K562 (cell line): ENCODE data around the gene POFUT2. TPM values are rescaled to one million over a fixed set of nuclear protein-coding genes. Genes with fewer than 3 reads are reported as not detected.

Experiments used
- ATAC-seq: fragments of 200-7000 bp; cut with Tn5 transposase; 3 replicates; pipeline ENCODE4 v1.9.1; 2020; ENCODE audit warnings: moderate library complexity
- BruUV-seq: library from RNA; stranded (reverse); fragments of 400-500 nt; replicated peaks from 2 replicates; lab custom pipeline; 2021; lab: Mats Ljungman, UMichigan
- CTCF ChIA-PET: fragments of 300-600 bp; formaldehyde crosslinking; extraction: SDS; loops from one replicate; lab custom pipeline; 2021; ENCODE audit warnings: low intra/inter-chr PET ratio; lab: Yijun Ruan, JAX
- POLR2A ChIA-PET: fragments of 300-600, 350-650 bp; sonication (Branson Sonifier 250); formaldehyde crosslinking; extraction: SDS; loops from one replicate; lab custom pipeline; 2021; ENCODE audit warnings: antibody characterized with exemption, inconsistent platforms; lab: Yijun Ruan, JAX
- DNase-seq, 4 experiments: peaks; one replicate each; pipeline versions ENCODE4 v3.0.0 to v3.0.0-alpha.2; 2011 to 2018; ENCODE audit warnings: low spot score in 3 of 4, mixed read lengths in 3 of 4; ENCODE audit errors: extremely low read depth in 1 of 4
- FAIRE-seq: peaks from 2 replicates; lab custom pipeline; 2011; peaks lifted over from hg19 to GRCh38; lab: Jason Lieb, UNC
- H2AFZ ChIP-seq: 2 replicates; pipeline ENCODE4 v1.6.0; 2011; ENCODE audit warnings: low read depth, low read length, control low read depth, inconsistent platforms
- H3K27ac ChIP-seq: fragments of 200-600 bp; 3 replicates; pipeline ENCODE4 v1.8.0; 2011; ENCODE audit warnings: low read depth, mild to moderate bottlenecking, control low read depth, inconsistent platforms, low read length, moderate library complexity, mixed read lengths; ENCODE audit errors: extremely low read depth
- H3K27me3 ChIP-seq, 2 experiments: fragments of 300-600 bp in 1 of 2; 2 replicates in 1 of 2; 3 replicates in 1 of 2; pipeline versions ENCODE4 v1.6.0 to v1.8.0; 2011; ENCODE audit warnings: inconsistent platforms in 2 of 2, low read length in 2 of 2, mild to moderate bottlenecking in 1 of 2, mixed read lengths in 1 of 2, moderate library complexity in 1 of 2; ENCODE audit not compliant: control insufficient read depth in 2 of 2, insufficient read depth in 2 of 2
- H3K36me3 ChIP-seq: fragments of 300-600 bp; 3 replicates; pipeline ENCODE4 v1.8.0; 2011; ENCODE audit warnings: mild to moderate bottlenecking, low read length, inconsistent platforms; ENCODE audit not compliant: control insufficient read depth, insufficient read depth
- H3K4me1 ChIP-seq, 2 experiments: fragments of 200-600 bp in 1 of 2; replicated peaks in 1 of 2; 2 replicates in 1 of 2; 3 replicates in 1 of 2; pipeline versions ENCODE4 v1.5.1 to v1.8.0; 2011; ENCODE audit warnings: inconsistent platforms in 2 of 2, low read length in 2 of 2, mild to moderate bottlenecking in 1 of 2, mixed read lengths in 1 of 2, moderate library complexity in 1 of 2; ENCODE audit not compliant: control insufficient read depth in 2 of 2, insufficient read depth in 2 of 2
- H3K4me2 ChIP-seq: 2 replicates; pipeline ENCODE4 v1.6.1; 2011; ENCODE audit warnings: low read length, control low read depth, inconsistent platforms, mixed read lengths; ENCODE audit not compliant: insufficient read depth
- H3K4me3 ChIP-seq: fragments of 200-600 bp; sonication (generic), shearing (Covaris generic); 2 replicates; pipeline ENCODE4 v1.5.1; 2016; ENCODE audit warnings: control low read depth, inconsistent platforms
- H3K79me2 ChIP-seq: fragments of 200-600 bp; 3 replicates; pipeline ENCODE4 v1.8.0; 2011; ENCODE audit warnings: low read length, inconsistent platforms; ENCODE audit not compliant: control insufficient read depth, insufficient read depth
- H3K9ac ChIP-seq, 2 experiments: 2 replicates each; pipeline versions ENCODE4 v1.6.0 to v1.6.1; 2011; ENCODE audit warnings: low read depth in 2 of 2, low read length in 2 of 2, control low read depth in 1 of 2, inconsistent platforms in 1 of 2, mild to moderate bottlenecking in 1 of 2, mixed read lengths in 1 of 2; ENCODE audit not compliant: insufficient read depth in 1 of 2
- H3K9me1 ChIP-seq: one replicate; pipeline ENCODE4 v1.6.0; 2011; ENCODE audit warnings: inconsistent platforms, mild to moderate bottlenecking, low read length, moderate library complexity; ENCODE audit not compliant: control insufficient read depth, insufficient read depth
- H3K9me3 ChIP-seq: replicated peaks from 2 replicates; pipeline ENCODE4 v1.5.1; 2011; ENCODE audit warnings: low read depth, low read length, inconsistent platforms; ENCODE audit not compliant: control insufficient read depth, insufficient read depth
- H4K20me1 ChIP-seq: replicated peaks from 2 replicates; pipeline ENCODE4 v1.6.1; 2011; ENCODE audit warnings: low read length, inconsistent platforms, mixed read lengths; ENCODE audit not compliant: control insufficient read depth, insufficient read depth
- FIP1L1 ChIP-seq: fragments of 200-400 bp; formaldehyde crosslinking; IDR thresholded peaks from 2 replicates; pipeline ENCODE4 v1.6.1; 2018; ENCODE audit warnings: mild to moderate bottlenecking, low read depth, low read length; ENCODE audit not compliant: poor library complexity, severe bottlenecking
- HDAC3 ChIP-seq: fragments of 450-650 bp; IDR thresholded peaks from 2 replicates; pipeline ENCODE4 v1.6.1; 2018; ENCODE audit warnings: borderline replicate concordance, mild to moderate bottlenecking, moderate library complexity; ENCODE audit not compliant: partially characterized antibody
- SRSF1 ChIP-seq: fragments of 200-400 bp; formaldehyde crosslinking; IDR thresholded peaks from 2 replicates; pipeline ENCODE4 v1.6.1; 2017; ENCODE audit warnings: mild to moderate bottlenecking, low read depth, low read length, moderate library complexity
- TBP ChIP-seq: optimal IDR thresholded peaks from 2 replicates; pipeline ENCODE3; 2011; ENCODE audit warnings: low read depth, low read length, improper control_type of control experiment
- ZNF263 ChIP-seq: sonication (generic); formaldehyde crosslinking; IDR thresholded peaks from 2 replicates; pipeline ENCODE4 v1.8.0; 2022; ENCODE audit warnings: mild to moderate bottlenecking, missing genetic modification reagents, borderline replicate concordance
- WGBS: fragments of 100-300 bp; shearing (Covaris generic); methylation state at CpG from one replicate; pipeline ENCODE4 v1.1.6; 2016; ENCODE audit warnings: low coverage, mixed read lengths; ENCODE audit not compliant: insufficient coverage; ENCODE audit errors: missing lambda C conversion rate; 5-methylcytosine and 5-hydroxymethylcytosine counted together
- in situ Hi-C: fragments of 300-500 bp; cut with MboI; formaldehyde crosslinking; loops from 4 replicates; pipeline ENCODE4 v1.15.0; 2018; ENCODE audit warnings: inconsistent platforms, mixed read lengths
- intact Hi-C: fragments of 100-400 bp; cut with micrococcal nuclease; formaldehyde crosslinking; loops from 2 replicates; pipeline ENCODE4 v1.14.2; 2022
- polyA plus RNA-seq, 8 experiments: library from polyadenylated mRNA; depleted of rRNA in 4 of 8; stranded (reverse) in 5 of 8; unstranded in 3 of 8; fragments of >200 nt; fragmentation: Nextera tagmentation in 2 of 8; fragmentation: Illumina TruSeq in 1 of 8; extraction: Ambion mirVana in 2 of 8; extraction: Trizol in 1 of 8; gene quantifications; 2 replicates each; pipeline versions ENCODE4 v1.2.1 to v1.2.3, GENCODE V29; 2011 to 2014; ENCODE audit warnings: inconsistent platforms in 1 of 8, missing spikeins in 1 of 8
- total RNA-seq, 7 experiments: library from RNA; depleted of rRNA in 6 of 7; stranded (reverse); fragments of >200 nt in 6 of 7; fragmentation: Illumina TruSeq in 2 of 7; extraction: Trizol in 2 of 7; gene quantifications; 2 replicates each; pipeline versions ENCODE4 v1.2.1 to v1.2.3, GENCODE V29; 2011 to 2021; ENCODE audit warnings: low replicate concordance in 1 of 7
- TF ChIP-seq, protein P1 (sequence below): sonication (generic); formaldehyde crosslinking; IDR thresholded peaks from 2 replicates; pipeline ENCODE4 v1.8.0; 2022; ENCODE audit warnings: mild to moderate bottlenecking, missing genetic modification reagents
- TF ChIP-seq, protein P2 (sequence below): fragments of 250-450 bp; sonication (Bioruptor Pico); IDR thresholded peaks from 2 replicates; pipeline ENCODE4 v1.4.0; 2020; ENCODE audit warnings: mild to moderate bottlenecking, moderate library complexity

The POFUT2 gene
- total and polyA plus RNA-seq, 9 of the 15 experiments (the other 6 are each of a cell fraction or from before 2014, with no cell fraction given), result 1.1 to 24.2 (median 11.0) TPM

DNA sequence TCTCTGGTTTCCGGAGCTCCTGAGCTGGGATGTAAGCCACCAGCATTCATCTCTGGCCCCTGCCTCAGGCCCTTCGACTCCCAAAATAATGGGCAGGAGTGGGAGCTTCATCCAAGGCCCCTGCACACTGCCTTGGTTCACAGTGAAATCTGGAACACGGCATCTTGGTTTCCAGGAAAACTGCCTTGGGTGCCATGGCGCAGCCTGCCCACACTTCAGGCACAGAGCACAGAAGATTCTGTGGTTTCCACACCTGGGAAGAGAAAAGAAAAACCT, 48.8 kb upstream of the POFUT2 start:
- H3K36me3 ChIP-seq, result no peaks in the 10 kb centered on the region
- CTCF ChIA-PET, result no interaction called here
- peaks cover 44 to 72% of the 10 kb centered on the region in 2 experiments for H3K27me3 ChIP-seq
- POLR2A ChIA-PET, result interaction anchor here (0.6 to 1.1 kb wide), 2 partner anchors 10 to 405 kb away, joined by 3 to 4 read pairs; no protein-coding TSS in a partner anchor
- no peaks in the 10 kb centered on the region for H3K9me1 ChIP-seq
- no peak overlapping the region for H3K27ac ChIP-seq
- no peak for DNase-seq
- in situ Hi-C loops (no loop called here), intact Hi-C loops (no loop called here)
- 0 out of 2 replicates have a peak, but pooled peaks cover 2% of the 10 kb centered on the region for H3K9me3 ChIP-seq
- H3K79me2 ChIP-seq, result no peaks in the 10 kb centered on the region
- H3K9ac ChIP-seq, result no peak overlapping the region
- H3K4me2 ChIP-seq, result no peak overlapping the region
- no peak overlapping the region for H3K4me3 ChIP-seq
- peaks cover 0 to 10% of the 10 kb centered on the region in 2 experiments; a peak in 1 of 5 replicates for H3K4me1 ChIP-seq
- peaks cover 21% of the 10 kb centered on the region for H4K20me1 ChIP-seq
- TF ChIP-seq TBP, result no peak
- TF ChIP-seq ZNF263, result 0 out of 2 replicates have a peak, but pooled peaks have one; percentile 5
- TF ChIP-seq FIP1L1, result no peak
- TF ChIP-seq SRSF1, result no peak
- TF ChIP-seq, protein P1, sequence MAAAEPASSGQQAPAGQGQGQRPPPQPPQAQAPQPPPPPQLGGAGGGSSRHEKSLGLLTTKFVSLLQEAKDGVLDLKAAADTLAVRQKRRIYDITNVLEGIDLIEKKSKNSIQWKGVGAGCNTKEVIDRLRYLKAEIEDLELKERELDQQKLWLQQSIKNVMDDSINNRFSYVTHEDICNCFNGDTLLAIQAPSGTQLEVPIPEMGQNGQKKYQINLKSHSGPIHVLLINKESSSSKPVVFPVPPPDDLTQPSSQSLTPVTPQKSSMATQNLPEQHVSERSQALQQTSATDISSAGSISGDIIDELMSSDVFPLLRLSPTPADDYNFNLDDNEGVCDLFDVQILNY (CRISPR knock-in tag), result no peak
- TF ChIP-seq, protein P2, sequence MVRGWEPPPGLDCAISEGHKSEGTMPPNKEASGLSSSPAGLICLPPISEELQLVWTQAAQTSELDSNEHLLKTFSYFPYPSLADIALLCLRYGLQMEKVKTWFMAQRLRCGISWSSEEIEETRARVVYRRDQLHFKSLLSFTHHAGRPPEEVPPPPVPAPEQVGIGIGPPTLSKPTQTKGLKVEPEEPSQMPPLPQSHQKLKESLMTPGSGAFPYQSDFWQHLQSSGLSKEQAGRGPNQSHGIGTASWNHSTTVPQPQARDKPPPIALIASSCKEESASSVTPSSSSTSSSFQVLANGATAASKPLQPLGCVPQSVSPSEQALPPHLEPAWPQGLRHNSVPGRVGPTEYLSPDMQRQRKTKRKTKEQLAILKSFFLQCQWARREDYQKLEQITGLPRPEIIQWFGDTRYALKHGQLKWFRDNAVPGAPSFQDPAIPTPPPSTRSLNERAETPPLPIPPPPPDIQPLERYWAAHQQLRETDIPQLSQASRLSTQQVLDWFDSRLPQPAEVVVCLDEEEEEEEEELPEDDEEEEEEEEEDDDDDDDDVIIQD (CRISPR knock-in tag), result no peak
- TF ChIP-seq HDAC3, result no peak
- 5% methylated on average over 4 of the region's 4 CpGs for WGBS
- BruUV-seq, result no TSS peak
- FAIRE-seq, result no peak
- H2AFZ ChIP-seq, result no peak overlapping the region
- no peak for ATAC-seq
